Vagina (tissue), 2 donors: ENCODE results near the gene PDLIM1.

ENCODE experiments used
- POLR2A ChIP-seq, 2 donors: fragments of 450-650 bp; IDR thresholded peaks; one replicate each; pipeline ENCODE4 v1.6.1; 2017; ENCODE audit warnings: antibody characterized with exemption in 2 of 2, mild to moderate bottlenecking in 2 of 2, moderate library complexity in 2 of 2
- POLR2AphosphoS5 ChIP-seq, 2 donors: sonication (generic); formaldehyde crosslinking; IDR thresholded peaks; one replicate each; pipeline ENCODE4 v1.9.0; 2017; ENCODE audit warnings: antibody characterized with exemption in 2 of 2, mild to moderate bottlenecking in 2 of 2, low read depth in 1 of 2; ENCODE audit not compliant: insufficient read depth in 1 of 2
- TF ChIP-seq, protein P1 (sequence below), 3 experiments: fragments of 450-650 bp in 2 of 3; fragments of 200-600 bp in 1 of 3; sonication (generic) in 1 of 3; IDR thresholded peaks; one replicate each; pipeline ENCODE4 v1.5.1; 2017 to 2019; ENCODE audit warnings: antibody characterized with exemption in 3 of 3, mild to moderate bottlenecking in 2 of 3, moderate library complexity in 2 of 3

DNA sequence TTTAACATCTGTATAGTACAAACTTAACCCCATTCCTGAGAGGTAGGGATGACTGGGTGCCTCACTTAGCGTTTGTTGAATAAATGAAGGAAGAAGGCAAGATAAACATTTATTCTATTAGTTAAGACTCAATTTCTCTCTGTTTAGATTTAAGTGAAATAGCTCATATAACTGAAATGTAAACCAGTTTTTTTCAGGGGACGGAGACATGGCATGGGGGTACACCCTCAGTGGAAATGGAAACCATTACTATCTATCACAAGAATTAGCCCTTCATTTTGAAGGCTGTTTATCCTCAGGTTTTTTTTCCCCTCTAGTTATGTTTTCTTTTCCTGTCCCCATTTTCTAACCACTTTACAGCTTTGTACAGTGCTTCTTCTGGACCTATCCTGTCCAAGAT lies 35.6 kb upstream of the PDLIM1 start:
- TF ChIP-seq, protein P1, sequence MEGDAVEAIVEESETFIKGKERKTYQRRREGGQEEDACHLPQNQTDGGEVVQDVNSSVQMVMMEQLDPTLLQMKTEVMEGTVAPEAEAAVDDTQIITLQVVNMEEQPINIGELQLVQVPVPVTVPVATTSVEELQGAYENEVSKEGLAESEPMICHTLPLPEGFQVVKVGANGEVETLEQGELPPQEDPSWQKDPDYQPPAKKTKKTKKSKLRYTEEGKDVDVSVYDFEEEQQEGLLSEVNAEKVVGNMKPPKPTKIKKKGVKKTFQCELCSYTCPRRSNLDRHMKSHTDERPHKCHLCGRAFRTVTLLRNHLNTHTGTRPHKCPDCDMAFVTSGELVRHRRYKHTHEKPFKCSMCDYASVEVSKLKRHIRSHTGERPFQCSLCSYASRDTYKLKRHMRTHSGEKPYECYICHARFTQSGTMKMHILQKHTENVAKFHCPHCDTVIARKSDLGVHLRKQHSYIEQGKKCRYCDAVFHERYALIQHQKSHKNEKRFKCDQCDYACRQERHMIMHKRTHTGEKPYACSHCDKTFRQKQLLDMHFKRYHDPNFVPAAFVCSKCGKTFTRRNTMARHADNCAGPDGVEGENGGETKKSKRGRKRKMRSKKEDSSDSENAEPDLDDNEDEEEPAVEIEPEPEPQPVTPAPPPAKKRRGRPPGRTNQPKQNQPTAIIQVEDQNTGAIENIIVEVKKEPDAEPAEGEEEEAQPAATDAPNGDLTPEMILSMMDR (IDR thresholded peaks at IDR 0.05): no peak
- TF ChIP-seq POLR2A (IDR thresholded peaks at IDR 0.05) (no peak), POLR2AphosphoS5 (IDR thresholded peaks at IDR 0.05; ENCODE audit: insufficient read depth in 1 of 2, low read depth in 1 of 2) (no peak)
